Erythroblast (primary cell): ENCODE results near the gene MINDY4.

Experiments
- GATA1 ChIP-seq: IDR thresholded peaks from 2 replicates; pipeline ENCODE4 v1.6.1; 2011; ENCODE audit warnings: low read depth, mild to moderate bottlenecking, control low read depth, low read length, moderate library complexity
- POLR2A ChIP-seq: IDR thresholded peaks from 2 replicates; pipeline ENCODE4 v1.6.1; 2011; ENCODE audit warnings: mild to moderate bottlenecking, low read length

DNA sequence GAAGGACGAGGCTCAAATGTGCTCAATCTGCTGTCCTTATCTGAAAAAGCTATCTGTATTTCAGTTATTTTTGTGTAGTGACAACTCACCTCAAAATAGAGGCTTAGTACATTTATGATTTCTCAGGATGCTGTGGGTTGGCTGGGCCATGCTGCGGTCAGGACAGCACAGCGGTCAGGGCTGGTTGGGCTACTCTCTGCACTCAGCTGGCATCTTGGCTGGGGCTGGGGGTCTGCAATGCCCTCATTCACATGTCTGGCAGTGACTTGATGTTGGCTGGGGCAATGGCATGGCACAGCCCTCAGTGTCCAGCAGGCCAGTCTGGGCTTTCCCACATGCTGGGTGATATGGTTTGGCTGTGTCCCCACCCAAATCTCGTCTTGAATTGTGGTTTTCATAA, 34.9 kb upstream of the MINDY4 start:
- no peak for TF ChIP-seq POLR2A
- TF ChIP-seq GATA1 = no peak
